Stimulated activated CD4-positive, alpha-beta T cell treated with anti-CD3 and anti-CD28 coated beads, Interleukin-4, amount 100 ng/mL, for 4 hours (primary cell): Measurements from ENCODE around the gene PARVB.
"Not testable (repeated sequence)": the region's sequence is repeated elsewhere in the genome, so short reads cannot be mapped to it uniquely, and the experiment has no call there.

ENCODE experiments used
- DNase-seq, 2 experiments: peaks; one replicate each; pipeline ENCODE4 v3.0.0-alpha.2; 2020

PARVB gene

GRCh38 chr22:43998679-43999264, 25.3 kb upstream of the PARVB start:
- no peak for DNase-seq

- no peak for DNase-seq
Measured at GRCh38 chr22:43999378-43999777, 24.7 kb upstream of the PARVB start.

- DNase-seq, result no peak
Measured at GRCh38 chr22:44000123-44000522, 24.0 kb upstream of the PARVB start.

- no peak for DNase-seq
Measured at GRCh38 chr22:44001521-44001920, 22.6 kb upstream of the PARVB start.

- DNase-seq, result no peak
Measured at GRCh38 chr22:44002324-44002723, 21.8 kb upstream of the PARVB start.

- no peak for DNase-seq
Measured at GRCh38 chr22:44002997-44003396, 21.1 kb upstream of the PARVB start.

GRCh38 chr22:44003405-44004103, 20.5 kb upstream of the PARVB start:
- no peak for DNase-seq

- no peak for DNase-seq
Measured at GRCh38 chr22:44004104-44004460, 20.0 kb upstream of the PARVB start.

- DNase-seq, result no peak
Measured at GRCh38 chr22:44005524-44005923, 18.6 kb upstream of the PARVB start.

GRCh38 chr22:44012162-44012561, 11.9 kb upstream of the PARVB start:
- DNase-seq, result no peak

GRCh38 chr22:44012591-44012990, 11.5 kb upstream of the PARVB start:
- DNase-seq, result no peak

GRCh38 chr22:44014241-44014640, 9.9 kb upstream of the PARVB start:
- DNase-seq, result no peak

GRCh38 chr22:44016586-44016985, 7.5 kb upstream of the PARVB start:
- not testable (repeated sequence) for DNase-seq

GRCh38 chr22:44018594-44018993, 5.5 kb upstream of the PARVB start:
- DNase-seq, result no peak

- DNase-seq, result no peak
Measured at GRCh38 chr22:44019416-44019815, 4.7 kb upstream of the PARVB start.

GRCh38 chr22:44019846-44020245, 4.3 kb upstream of the PARVB start:
- DNase-seq, result no peak

- DNase-seq, result no peak
Measured at GRCh38 chr22:44020981-44021380, 3.1 kb upstream of the PARVB start.

GRCh38 chr22:44023404-44024287, 456 bp upstream of the PARVB start:
- DNase-seq, result peak in 1 of 2 experiments; percentile 21

GRCh38 chr22:44025171-44026065, 1.3 kb downstream of the PARVB start:
- no peak for DNase-seq

GRCh38 chr22:44026066-44026629, 2.0 kb downstream of the PARVB start:
- no peak for DNase-seq

GRCh38 chr22:44026630-44027511, 2.8 kb downstream of the PARVB start:
- peak; percentile 35 to 54 for DNase-seq
